WTC11 (cell line): ENCODE data around the gene TMEM134. TPM values are rescaled to one million over a fixed set of nuclear protein-coding genes. Genes with fewer than 3 reads are reported as not detected.

Experiments
- ATAC-seq: fragments of 200-7000 bp; cut with Tn5 transposase; 2 replicates; pipeline ENCODE4 v1.10.0; 2021; ENCODE audit warnings: mild to moderate bottlenecking, moderate library complexity
- CTCF ChIA-PET: fragments of 300-600 bp; sonication (Branson Sonifier 250); formaldehyde crosslinking; loops from one replicate; lab custom pipeline; 2021; ENCODE audit warnings: antibody characterized with exemption; lab: Charles Lee
- POLR2A ChIA-PET: fragments of 350-600 bp; sonication (Branson Sonifier 250); formaldehyde crosslinking; loops from one replicate; lab custom pipeline; 2021; ENCODE audit warnings: antibody characterized with exemption; lab: Charles Lee
- DNase-seq: peaks from one replicate; pipeline ENCODE4 v3.0.0; 2021; ENCODE audit warnings: low spot score
- H3K27ac Mint-ChIP-seq: 2 replicates; pipeline ENCODE4 v1.8.0; 2021; ENCODE audit warnings: mixed read lengths
- H3K27me3 Mint-ChIP-seq: 2 replicates; pipeline ENCODE4 v1.8.0; 2021; ENCODE audit warnings: low read depth, mild to moderate bottlenecking, moderate library complexity, mixed read lengths
- H3K36me3 Mint-ChIP-seq: 2 replicates; pipeline ENCODE4 v1.8.0; 2021; ENCODE audit warnings: mixed read lengths
- H3K4me1 Mint-ChIP-seq: 2 replicates; pipeline ENCODE4 v1.8.0; 2022; ENCODE audit warnings: mixed read lengths
- H3K4me3 Mint-ChIP-seq: 2 replicates; pipeline ENCODE4 v1.8.0; 2021; ENCODE audit warnings: mild to moderate bottlenecking, moderate library complexity, mixed read lengths
- H3K9me3 Mint-ChIP-seq: 2 replicates; pipeline ENCODE4 v1.8.0; 2021; ENCODE audit warnings: mixed read lengths
- ELF4 ChIP-seq: sonication (generic); formaldehyde crosslinking; IDR thresholded peaks from 2 replicates; pipeline ENCODE4 v1.8.1; 2022; ENCODE audit warnings: low read depth, mild to moderate bottlenecking, moderate library complexity, missing genetic modification reagents
- EMX1 ChIP-seq: fragments of 250-450 bp; sonication (Bioruptor Pico); IDR thresholded peaks from 2 replicates; pipeline ENCODE4 v1.8.0; 2021; ENCODE audit warnings: mild to moderate bottlenecking
- FOXK1 ChIP-seq: sonication (generic); formaldehyde crosslinking; IDR thresholded peaks from 2 replicates; pipeline ENCODE4 v1.8.0; 2022; ENCODE audit warnings: mild to moderate bottlenecking, moderate library complexity, missing genetic modification reagents
- HMGA2 ChIP-seq: fragments of 250-450 bp; sonication (Bioruptor Pico); IDR thresholded peaks from 2 replicates; pipeline ENCODE4 v1.4.0; 2021; ENCODE audit warnings: mild to moderate bottlenecking, moderate library complexity
- OVOL2 ChIP-seq: fragments of 250-450 bp; sonication (Bioruptor Pico); IDR thresholded peaks from 2 replicates; pipeline ENCODE4 v1.9.0; 2021; ENCODE audit warnings: mild to moderate bottlenecking, borderline replicate concordance
- SMAD4 ChIP-seq: sonication (generic); formaldehyde crosslinking; IDR thresholded peaks from 2 replicates; pipeline ENCODE4 v1.8.0; 2022; ENCODE audit warnings: mild to moderate bottlenecking, missing genetic modification reagents
- SOX15 ChIP-seq: fragments of 250-450 bp; sonication (Bioruptor Pico); IDR thresholded peaks from 2 replicates; pipeline ENCODE4 v1.9.0; 2021; ENCODE audit warnings: mild to moderate bottlenecking
- TCF7 ChIP-seq: sonication (generic); formaldehyde crosslinking; IDR thresholded peaks from 2 replicates; pipeline ENCODE4 v1.8.0; 2022; ENCODE audit warnings: mild to moderate bottlenecking, low read depth, missing genetic modification reagents, moderate library complexity
- ZNF121 ChIP-seq: sonication (generic); formaldehyde crosslinking; IDR thresholded peaks from 2 replicates; pipeline ENCODE4 v1.8.0; 2023; ENCODE audit warnings: missing genetic modification reagents
- ZNF219 ChIP-seq: sonication (generic); formaldehyde crosslinking; IDR thresholded peaks from 2 replicates; pipeline ENCODE4 v1.8.0; 2023; ENCODE audit warnings: missing genetic modification reagents, mild to moderate bottlenecking, borderline replicate concordance
- ZNF263 ChIP-seq: sonication (generic); formaldehyde crosslinking; IDR thresholded peaks from 2 replicates; pipeline ENCODE4 v1.8.1; 2022; ENCODE audit warnings: low read depth, mild to moderate bottlenecking, moderate library complexity, missing genetic modification reagents
- ZNF317 ChIP-seq: sonication (generic); formaldehyde crosslinking; IDR thresholded peaks from 2 replicates; pipeline ENCODE4 v1.8.1; 2023; ENCODE audit warnings: low read depth, mild to moderate bottlenecking, moderate library complexity, missing genetic modification reagents, borderline replicate concordance
- total RNA-seq: library from RNA; stranded (reverse); gene quantifications from 3 replicates; pipeline ENCODE4 v1.2.3, GENCODE V29; 2021
- TF ChIP-seq, protein P1 (sequence below): fragments of 250-450 bp; sonication (Bioruptor Pico); IDR thresholded peaks from 2 replicates; pipeline ENCODE4 v1.9.0; 2021; ENCODE audit warnings: mild to moderate bottlenecking, borderline replicate concordance
- TF ChIP-seq, protein P2 (sequence below): fragments of 250-450 bp; sonication (Bioruptor Pico); IDR thresholded peaks from 2 replicates; pipeline ENCODE4 v1.9.0; 2021; ENCODE audit warnings: mild to moderate bottlenecking
- TF ChIP-seq, protein P3 (sequence below): sonication (generic); formaldehyde crosslinking; IDR thresholded peaks from 2 replicates; pipeline ENCODE4 v1.8.0; 2022; ENCODE audit warnings: mild to moderate bottlenecking, missing genetic modification reagents
- TF ChIP-seq, protein P4 (sequence below): fragments of 200-600 bp; IDR thresholded peaks from 2 replicates; pipeline ENCODE4 v1.8.0; 2022; ENCODE audit warnings: antibody characterized with exemption
- TF ChIP-seq, protein P5 (sequence below): sonication (generic); formaldehyde crosslinking; IDR thresholded peaks from 2 replicates; pipeline ENCODE4 v1.8.0; 2023; ENCODE audit warnings: missing genetic modification reagents, mild to moderate bottlenecking, borderline replicate concordance

Gene TMEM134
- total RNA-seq, 1 experiment from 2014 or later = 55.6 TPM

DNA sequence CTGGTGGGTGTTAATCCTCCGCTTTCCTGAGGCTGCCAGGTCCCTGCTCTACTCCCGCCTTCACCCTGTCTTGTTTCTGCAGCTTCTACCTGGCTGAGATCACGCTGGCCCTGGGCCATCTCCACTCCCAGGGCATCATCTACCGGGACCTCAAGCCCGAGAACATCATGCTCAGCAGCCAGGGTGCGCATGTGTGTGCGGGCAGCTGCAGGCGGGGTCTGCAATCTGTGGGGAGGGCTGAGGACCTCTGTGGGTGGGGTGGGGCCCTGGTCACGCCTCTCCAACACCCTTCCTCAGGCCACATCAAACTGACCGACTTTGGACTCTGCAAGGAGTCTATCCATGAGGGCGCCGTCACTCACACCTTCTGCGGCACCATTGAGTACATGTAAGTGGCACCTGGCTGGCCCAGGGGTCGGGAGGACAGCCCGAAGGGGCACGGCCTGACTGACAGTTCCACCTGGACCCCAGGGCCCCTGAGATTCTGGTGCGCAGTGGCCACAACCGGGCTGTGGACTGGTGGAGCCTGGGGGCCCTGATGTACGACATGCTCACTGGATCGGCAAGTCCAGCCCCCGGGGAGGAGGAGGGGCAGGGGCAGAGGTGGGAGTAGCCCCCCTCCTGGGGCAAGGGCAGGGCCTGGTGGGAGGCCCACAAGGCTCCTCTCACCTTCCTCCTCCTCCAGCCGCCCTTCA is 36.2 kb downstream of the TMEM134 start:
- ATAC-seq (no peak), DNase-seq (no peak)
- ChIA-PET POLR2A (no interaction called here), CTCF (no interaction called here)
- H3K27ac Mint-ChIP-seq = no peak overlapping the region
- H3K27me3 Mint-ChIP-seq = no peaks in the 10 kb centered on the region
- no peaks in the 10 kb centered on the region for H3K9me3 Mint-ChIP-seq
- peaks cover 10% of the 10 kb centered on the region for H3K4me1 Mint-ChIP-seq
- no peak for TF ChIP-seq ZNF219 (CRISPR knock-in tag)
- no peak for TF ChIP-seq ZNF317 (CRISPR knock-in tag)
- TF ChIP-seq SMAD4 = no peak
- H3K36me3 Mint-ChIP-seq = peaks cover 9% of the 10 kb centered on the region
- H3K4me3 Mint-ChIP-seq = no peak overlapping the region

DNA sequence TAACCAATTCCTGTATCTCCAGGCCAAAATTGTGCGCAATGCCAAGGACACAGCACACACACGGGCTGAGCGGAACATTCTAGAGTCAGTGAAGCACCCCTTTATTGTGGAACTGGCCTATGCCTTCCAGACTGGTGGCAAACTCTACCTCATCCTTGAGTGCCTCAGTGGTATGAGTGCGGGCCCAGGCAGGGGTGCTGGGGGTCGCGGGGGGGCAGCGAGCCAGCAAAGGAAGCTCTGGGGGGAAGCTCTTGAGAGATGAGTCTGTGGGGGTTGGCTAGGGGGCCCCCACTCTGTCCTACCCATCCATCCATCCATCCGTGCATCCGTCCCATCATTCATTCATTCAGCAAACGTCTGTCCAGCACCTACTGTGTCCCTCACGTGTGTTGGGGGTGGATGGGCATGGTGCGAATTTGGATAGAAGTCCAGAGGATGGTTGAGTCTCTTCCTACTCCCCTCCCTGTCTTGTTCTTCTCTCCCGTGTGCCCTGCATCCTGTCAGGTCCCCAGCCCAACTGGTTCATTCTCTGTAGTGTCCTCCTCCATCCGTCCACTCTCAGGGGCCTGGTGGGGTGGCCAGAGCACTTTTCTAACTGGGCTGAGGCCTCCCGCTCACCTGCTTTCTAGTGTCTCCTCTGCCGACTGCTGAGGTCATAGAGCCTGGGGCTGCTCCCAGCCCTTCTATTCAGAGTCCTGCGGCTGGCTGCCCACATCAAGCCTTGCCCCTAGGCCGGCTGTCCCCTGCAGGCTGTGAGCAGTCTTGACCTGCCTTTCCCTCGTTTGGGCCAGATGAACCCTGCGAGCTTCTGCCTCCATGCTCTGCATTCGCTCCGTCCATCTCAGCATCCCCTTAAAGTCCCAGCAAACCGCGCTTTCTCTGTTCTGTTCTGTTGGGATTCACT is 37.5 kb downstream of the TMEM134 start:
- Mint-ChIP-seq H3K4me1 (peaks cover 9% of the 10 kb centered on the region), H3K27ac (peak overlapping the region; percentile 14; the same call in 1 of the 2 replicates), H3K4me3 (0 out of 2 replicates have a peak overlapping the region, but pooled peaks have one; percentile 3), H3K36me3 (peaks cover 9% of the 10 kb centered on the region), H3K9me3 (no peaks in the 10 kb centered on the region), H3K27me3 (no peaks in the 10 kb centered on the region)
- TF ChIP-seq SOX15 (CRISPR knock-in tag) = no peak
- TF ChIP-seq OVOL2 (CRISPR knock-in tag) = no peak
- no peak for TF ChIP-seq EMX1 (CRISPR knock-in tag)
- no peak for TF ChIP-seq ZNF121
- no peak for TF ChIP-seq ELF4
- TF ChIP-seq, protein P1, sequence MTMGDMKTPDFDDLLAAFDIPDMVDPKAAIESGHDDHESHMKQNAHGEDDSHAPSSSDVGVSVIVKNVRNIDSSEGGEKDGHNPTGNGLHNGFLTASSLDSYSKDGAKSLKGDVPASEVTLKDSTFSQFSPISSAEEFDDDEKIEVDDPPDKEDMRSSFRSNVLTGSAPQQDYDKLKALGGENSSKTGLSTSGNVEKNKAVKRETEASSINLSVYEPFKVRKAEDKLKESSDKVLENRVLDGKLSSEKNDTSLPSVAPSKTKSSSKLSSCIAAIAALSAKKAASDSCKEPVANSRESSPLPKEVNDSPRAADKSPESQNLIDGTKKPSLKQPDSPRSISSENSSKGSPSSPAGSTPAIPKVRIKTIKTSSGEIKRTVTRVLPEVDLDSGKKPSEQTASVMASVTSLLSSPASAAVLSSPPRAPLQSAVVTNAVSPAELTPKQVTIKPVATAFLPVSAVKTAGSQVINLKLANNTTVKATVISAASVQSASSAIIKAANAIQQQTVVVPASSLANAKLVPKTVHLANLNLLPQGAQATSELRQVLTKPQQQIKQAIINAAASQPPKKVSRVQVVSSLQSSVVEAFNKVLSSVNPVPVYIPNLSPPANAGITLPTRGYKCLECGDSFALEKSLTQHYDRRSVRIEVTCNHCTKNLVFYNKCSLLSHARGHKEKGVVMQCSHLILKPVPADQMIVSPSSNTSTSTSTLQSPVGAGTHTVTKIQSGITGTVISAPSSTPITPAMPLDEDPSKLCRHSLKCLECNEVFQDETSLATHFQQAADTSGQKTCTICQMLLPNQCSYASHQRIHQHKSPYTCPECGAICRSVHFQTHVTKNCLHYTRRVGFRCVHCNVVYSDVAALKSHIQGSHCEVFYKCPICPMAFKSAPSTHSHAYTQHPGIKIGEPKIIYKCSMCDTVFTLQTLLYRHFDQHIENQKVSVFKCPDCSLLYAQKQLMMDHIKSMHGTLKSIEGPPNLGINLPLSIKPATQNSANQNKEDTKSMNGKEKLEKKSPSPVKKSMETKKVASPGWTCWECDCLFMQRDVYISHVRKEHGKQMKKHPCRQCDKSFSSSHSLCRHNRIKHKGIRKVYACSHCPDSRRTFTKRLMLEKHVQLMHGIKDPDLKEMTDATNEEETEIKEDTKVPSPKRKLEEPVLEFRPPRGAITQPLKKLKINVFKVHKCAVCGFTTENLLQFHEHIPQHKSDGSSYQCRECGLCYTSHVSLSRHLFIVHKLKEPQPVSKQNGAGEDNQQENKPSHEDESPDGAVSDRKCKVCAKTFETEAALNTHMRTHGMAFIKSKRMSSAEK = no peak
- TF ChIP-seq, protein P2, sequence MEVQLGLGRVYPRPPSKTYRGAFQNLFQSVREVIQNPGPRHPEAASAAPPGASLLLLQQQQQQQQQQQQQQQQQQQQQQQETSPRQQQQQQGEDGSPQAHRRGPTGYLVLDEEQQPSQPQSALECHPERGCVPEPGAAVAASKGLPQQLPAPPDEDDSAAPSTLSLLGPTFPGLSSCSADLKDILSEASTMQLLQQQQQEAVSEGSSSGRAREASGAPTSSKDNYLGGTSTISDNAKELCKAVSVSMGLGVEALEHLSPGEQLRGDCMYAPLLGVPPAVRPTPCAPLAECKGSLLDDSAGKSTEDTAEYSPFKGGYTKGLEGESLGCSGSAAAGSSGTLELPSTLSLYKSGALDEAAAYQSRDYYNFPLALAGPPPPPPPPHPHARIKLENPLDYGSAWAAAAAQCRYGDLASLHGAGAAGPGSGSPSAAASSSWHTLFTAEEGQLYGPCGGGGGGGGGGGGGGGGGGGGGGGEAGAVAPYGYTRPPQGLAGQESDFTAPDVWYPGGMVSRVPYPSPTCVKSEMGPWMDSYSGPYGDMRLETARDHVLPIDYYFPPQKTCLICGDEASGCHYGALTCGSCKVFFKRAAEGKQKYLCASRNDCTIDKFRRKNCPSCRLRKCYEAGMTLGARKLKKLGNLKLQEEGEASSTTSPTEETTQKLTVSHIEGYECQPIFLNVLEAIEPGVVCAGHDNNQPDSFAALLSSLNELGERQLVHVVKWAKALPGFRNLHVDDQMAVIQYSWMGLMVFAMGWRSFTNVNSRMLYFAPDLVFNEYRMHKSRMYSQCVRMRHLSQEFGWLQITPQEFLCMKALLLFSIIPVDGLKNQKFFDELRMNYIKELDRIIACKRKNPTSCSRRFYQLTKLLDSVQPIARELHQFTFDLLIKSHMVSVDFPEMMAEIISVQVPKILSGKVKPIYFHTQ (CRISPR knock-in tag) = no peak
- TF ChIP-seq ZNF263 (CRISPR knock-in tag) = no peak
- TF ChIP-seq, protein P3, sequence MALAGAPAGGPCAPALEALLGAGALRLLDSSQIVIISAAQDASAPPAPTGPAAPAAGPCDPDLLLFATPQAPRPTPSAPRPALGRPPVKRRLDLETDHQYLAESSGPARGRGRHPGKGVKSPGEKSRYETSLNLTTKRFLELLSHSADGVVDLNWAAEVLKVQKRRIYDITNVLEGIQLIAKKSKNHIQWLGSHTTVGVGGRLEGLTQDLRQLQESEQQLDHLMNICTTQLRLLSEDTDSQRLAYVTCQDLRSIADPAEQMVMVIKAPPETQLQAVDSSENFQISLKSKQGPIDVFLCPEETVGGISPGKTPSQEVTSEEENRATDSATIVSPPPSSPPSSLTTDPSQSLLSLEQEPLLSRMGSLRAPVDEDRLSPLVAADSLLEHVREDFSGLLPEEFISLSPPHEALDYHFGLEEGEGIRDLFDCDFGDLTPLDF = no peak
- TF ChIP-seq, protein P4, sequence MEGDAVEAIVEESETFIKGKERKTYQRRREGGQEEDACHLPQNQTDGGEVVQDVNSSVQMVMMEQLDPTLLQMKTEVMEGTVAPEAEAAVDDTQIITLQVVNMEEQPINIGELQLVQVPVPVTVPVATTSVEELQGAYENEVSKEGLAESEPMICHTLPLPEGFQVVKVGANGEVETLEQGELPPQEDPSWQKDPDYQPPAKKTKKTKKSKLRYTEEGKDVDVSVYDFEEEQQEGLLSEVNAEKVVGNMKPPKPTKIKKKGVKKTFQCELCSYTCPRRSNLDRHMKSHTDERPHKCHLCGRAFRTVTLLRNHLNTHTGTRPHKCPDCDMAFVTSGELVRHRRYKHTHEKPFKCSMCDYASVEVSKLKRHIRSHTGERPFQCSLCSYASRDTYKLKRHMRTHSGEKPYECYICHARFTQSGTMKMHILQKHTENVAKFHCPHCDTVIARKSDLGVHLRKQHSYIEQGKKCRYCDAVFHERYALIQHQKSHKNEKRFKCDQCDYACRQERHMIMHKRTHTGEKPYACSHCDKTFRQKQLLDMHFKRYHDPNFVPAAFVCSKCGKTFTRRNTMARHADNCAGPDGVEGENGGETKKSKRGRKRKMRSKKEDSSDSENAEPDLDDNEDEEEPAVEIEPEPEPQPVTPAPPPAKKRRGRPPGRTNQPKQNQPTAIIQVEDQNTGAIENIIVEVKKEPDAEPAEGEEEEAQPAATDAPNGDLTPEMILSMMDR = no peak
- TF ChIP-seq, protein P5, sequence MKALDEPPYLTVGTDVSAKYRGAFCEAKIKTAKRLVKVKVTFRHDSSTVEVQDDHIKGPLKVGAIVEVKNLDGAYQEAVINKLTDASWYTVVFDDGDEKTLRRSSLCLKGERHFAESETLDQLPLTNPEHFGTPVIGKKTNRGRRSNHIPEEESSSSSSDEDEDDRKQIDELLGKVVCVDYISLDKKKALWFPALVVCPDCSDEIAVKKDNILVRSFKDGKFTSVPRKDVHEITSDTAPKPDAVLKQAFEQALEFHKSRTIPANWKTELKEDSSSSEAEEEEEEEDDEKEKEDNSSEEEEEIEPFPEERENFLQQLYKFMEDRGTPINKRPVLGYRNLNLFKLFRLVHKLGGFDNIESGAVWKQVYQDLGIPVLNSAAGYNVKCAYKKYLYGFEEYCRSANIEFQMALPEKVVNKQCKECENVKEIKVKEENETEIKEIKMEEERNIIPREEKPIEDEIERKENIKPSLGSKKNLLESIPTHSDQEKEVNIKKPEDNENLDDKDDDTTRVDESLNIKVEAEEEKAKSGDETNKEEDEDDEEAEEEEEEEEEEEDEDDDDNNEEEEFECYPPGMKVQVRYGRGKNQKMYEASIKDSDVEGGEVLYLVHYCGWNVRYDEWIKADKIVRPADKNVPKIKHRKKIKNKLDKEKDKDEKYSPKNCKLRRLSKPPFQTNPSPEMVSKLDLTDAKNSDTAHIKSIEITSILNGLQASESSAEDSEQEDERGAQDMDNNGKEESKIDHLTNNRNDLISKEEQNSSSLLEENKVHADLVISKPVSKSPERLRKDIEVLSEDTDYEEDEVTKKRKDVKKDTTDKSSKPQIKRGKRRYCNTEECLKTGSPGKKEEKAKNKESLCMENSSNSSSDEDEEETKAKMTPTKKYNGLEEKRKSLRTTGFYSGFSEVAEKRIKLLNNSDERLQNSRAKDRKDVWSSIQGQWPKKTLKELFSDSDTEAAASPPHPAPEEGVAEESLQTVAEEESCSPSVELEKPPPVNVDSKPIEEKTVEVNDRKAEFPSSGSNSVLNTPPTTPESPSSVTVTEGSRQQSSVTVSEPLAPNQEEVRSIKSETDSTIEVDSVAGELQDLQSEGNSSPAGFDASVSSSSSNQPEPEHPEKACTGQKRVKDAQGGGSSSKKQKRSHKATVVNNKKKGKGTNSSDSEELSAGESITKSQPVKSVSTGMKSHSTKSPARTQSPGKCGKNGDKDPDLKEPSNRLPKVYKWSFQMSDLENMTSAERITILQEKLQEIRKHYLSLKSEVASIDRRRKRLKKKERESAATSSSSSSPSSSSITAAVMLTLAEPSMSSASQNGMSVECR (CRISPR knock-in tag) = no peak
- no peak for TF ChIP-seq FOXK1 (CRISPR knock-in tag)
- no peak for TF ChIP-seq TCF7 (CRISPR knock-in tag)
- TF ChIP-seq HMGA2 (CRISPR knock-in tag) = no peak
- ChIA-PET CTCF (interaction anchor here (4.5 kb wide), 1 partner anchor 30 kb away, joined by 23 read pairs; the partner anchor contains the start of gene PPP1CA), POLR2A (no interaction called here)
- DNase-seq (no peak), ATAC-seq (no peak)
